Tibial nerve (tissue), 4 donors: Measurements from ENCODE around the gene HAPSTR1.

Source experiments
- CTCF ChIP-seq, 5 experiments: fragments of 200-600 bp in 3 of 5; fragments of 450-650 bp in 2 of 5; sonication (generic) in 3 of 5; IDR thresholded peaks; one replicate each; pipeline ENCODE4 v1.5.1; 2016 to 2019; ENCODE audit warnings: antibody characterized with exemption in 5 of 5, mild to moderate bottlenecking in 3 of 5, moderate library complexity in 2 of 5
- EP300 ChIP-seq, 2 donors: sonication (generic); formaldehyde crosslinking; IDR thresholded peaks; one replicate each; pipeline ENCODE4 v1.6.1; 2017; ENCODE audit warnings: antibody characterized with exemption in 2 of 2, mild to moderate bottlenecking in 1 of 2
- POLR2A ChIP-seq, 2 donors: fragments of 450-650 bp; IDR thresholded peaks; one replicate each; pipeline ENCODE4 v1.6.1; 2017; ENCODE audit warnings: antibody characterized with exemption in 2 of 2, mild to moderate bottlenecking in 2 of 2, moderate library complexity in 2 of 2

DNA sequence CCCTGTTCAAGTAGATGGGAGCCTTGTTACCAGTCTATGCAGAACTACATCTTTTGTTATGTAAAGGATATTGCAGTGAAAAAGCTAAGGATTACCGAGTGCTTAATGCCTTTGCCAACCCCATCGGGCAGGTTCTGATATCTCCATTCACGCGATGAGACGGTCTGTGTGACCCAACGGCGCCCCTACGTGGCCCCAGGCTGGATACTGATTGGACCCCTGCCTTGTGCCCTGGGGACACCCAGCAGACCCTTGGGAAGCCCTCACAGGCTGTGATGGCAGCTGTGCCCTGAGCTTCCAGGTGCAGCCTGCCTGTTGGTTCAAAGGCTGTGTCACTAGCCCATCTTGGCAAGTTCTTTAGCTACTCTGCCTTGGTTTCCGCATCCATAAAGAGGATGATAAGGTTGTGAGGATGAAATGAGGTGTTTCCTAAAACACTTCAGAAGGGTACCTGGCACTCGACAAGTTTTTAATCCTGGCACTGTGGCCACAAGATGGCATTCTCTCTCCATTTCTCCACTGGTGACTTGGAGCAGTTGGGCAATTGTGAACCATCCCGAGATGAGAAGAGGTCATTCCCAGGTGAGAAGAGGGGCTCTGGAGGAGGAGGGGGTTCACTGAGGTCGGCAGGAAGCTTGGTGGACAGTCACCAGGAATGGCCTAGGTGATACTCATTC, 33.6 kb downstream of the HAPSTR1 start:
- TF ChIP-seq POLR2A (IDR thresholded peaks at IDR 0.05) (no peak), CTCF (IDR thresholded peaks at IDR 0.05) (no peak), EP300 (IDR thresholded peaks at IDR 0.05) (no peak)
